ENCODE measurements around the gene DHRS7C. TPM values are rescaled to one million over a fixed set of nuclear protein-coding genes. Genes with fewer than 3 reads are reported as not detected.

The DHRS7C gene, protein sequence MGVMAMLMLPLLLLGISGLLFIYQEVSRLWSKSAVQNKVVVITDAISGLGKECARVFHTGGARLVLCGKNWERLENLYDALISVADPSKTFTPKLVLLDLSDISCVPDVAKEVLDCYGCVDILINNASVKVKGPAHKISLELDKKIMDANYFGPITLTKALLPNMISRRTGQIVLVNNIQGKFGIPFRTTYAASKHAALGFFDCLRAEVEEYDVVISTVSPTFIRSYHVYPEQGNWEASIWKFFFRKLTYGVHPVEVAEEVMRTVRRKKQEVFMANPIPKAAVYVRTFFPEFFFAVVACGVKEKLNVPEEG
- total RNA-seq (2016; rRNA removed; fragmentation: Illumina TruSeq; extraction: Trizol) (not detected in 2 replicates), polyA plus RNA-seq (2011; rRNA removed) (not detected in 2 replicates), polyA minus RNA-seq (2011; rRNA and poly(A)+ RNA removed; ENCODE audit: low replicate concordance) (2.9 TPM in 1 of 2 replicates, not detected in the other), Bru-seq, nascent RNA (not detected), BruChase-seq, experiment 1, labeled RNA remaining after a 6-hour chase (not detected), BruChase-seq, experiment 2, labeled RNA remaining after a 2-hour chase (not detected)
- not detected in 2 replicates for total RNA-seq (2016; cell fraction: cytosol; rRNA removed; fragmentation: Illumina TruSeq; extraction: Trizol; ENCODE audit: low read depth)
- total RNA-seq (2016; cell fraction: insoluble cytoplasmic fraction; rRNA removed; fragmentation: Illumina TruSeq; extraction: Trizol) = not detected in 2 replicates
- total RNA-seq (2016; cell fraction: membrane; rRNA removed; fragmentation: Illumina TruSeq; extraction: Trizol) = not detected in 2 replicates
- total RNA-seq (2016; cell fraction: nucleus; rRNA removed; fragmentation: Illumina TruSeq; extraction: Trizol) = not detected in 2 replicates
- polyA plus RNA-seq (2011; cell fraction: cytosol; rRNA removed) = not detected in 2 replicates
- not detected in 2 replicates for polyA plus RNA-seq (2011; cell fraction: nucleus; rRNA removed)
- polyA plus RNA-seq (2012) = not detected in 2 replicates
- polyA plus RNA-seq (2016; cell fraction: cytosol; fragmentation: Illumina TruSeq; extraction: Trizol; ENCODE audit: low read depth) = not detected in 2 replicates
- not detected in 2 replicates for polyA plus RNA-seq (2016; cell fraction: insoluble cytoplasmic fraction; fragmentation: Illumina TruSeq; extraction: Trizol; ENCODE audit: low read depth)
- not detected in 2 replicates for polyA plus RNA-seq (2016; cell fraction: membrane; fragmentation: Illumina TruSeq; extraction: Trizol; ENCODE audit: low read depth)
- polyA plus RNA-seq (2016; cell fraction: nucleus; fragmentation: Illumina TruSeq; extraction: Trizol; ENCODE audit: insufficient read depth, low read depth) = not detected in 2 replicates
- not detected in 2 replicates for polyA minus RNA-seq (2011; cell fraction: cytosol; rRNA and poly(A)+ RNA removed)
- polyA minus RNA-seq (2011; cell fraction: nucleus; rRNA and poly(A)+ RNA removed) = not detected in 2 replicates
- long read RNA-seq, experiment 1 = 0 reads
- long read RNA-seq, experiment 2 = 0 reads

DNA sequence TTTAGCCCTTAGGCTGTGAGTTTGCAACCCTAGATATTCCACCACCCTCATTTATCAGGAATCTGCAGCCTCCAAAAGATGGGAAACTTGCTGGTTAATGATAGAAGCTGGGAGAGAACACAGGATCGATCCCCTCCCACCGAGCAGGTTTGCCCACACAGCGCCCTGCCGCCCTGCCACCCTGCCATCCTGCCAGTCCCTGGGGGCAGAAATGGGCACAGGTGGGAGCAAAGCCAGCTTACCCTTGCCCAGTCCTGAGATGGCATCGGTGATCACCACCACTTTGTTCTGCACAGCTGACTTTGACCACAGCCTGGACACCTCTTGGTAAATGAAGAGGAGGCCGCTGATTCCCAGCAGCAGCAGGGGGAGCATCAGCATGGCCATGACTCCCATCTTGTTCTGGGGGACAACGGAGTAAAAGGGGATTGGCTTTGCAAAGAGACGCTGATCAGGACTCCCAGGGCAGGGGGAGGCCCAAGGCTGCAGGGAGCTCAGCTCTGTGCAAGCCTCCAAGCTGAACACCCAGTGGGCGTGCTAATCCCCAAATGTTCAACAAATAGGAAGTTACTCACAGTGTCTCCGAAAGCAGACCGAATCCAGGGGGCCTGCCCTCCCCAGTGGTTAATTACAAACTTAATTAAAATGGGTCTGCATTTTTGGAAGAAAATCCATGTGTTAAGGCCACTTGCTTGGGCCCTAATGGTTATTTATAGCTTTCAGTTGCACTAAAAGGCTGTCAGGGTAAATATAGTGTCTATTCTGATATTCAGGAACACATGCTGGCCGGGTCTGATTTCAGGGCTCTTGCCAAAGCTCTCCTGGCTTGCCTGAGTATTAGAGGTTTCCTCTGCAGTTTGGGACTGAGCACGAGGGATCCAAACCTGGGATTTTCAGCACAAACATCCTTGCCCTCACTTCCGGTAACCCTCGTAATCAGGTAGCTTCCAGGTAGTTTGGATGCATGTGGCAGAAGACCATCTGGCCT lies at the start of gene DHRS7C:
DHRS7C (minus strand) TSS at position 704 of the 988 bp plus-strand sequence; CDS start at position 396, 308 bp downstream.
- 16% methylated on average over 10 of the region's 15 CpGs for WGBS (ENCODE audit: low lambda C conversion rate)
- Histone ChIP-seq H3K9me3 (ENCODE audit: low read length) (no peaks in the 10 kb centered on the region), H3K9ac (ENCODE audit: insufficient read depth, low read depth, low read length) (no peak within 1 kb of the TSS), H3K27ac (ENCODE audit: extremely low read length, insufficient read depth, low read length) (no peak within 1 kb of the TSS), H3K36me3 (replicated peaks in 1 of 2; ENCODE audit: control insufficient read depth in 1 of 2, insufficient read depth in 2 of 2, low read length in 2 of 2) (no peaks in the 10 kb centered on the region), H2AFZ (ENCODE audit: low read length) (no peak within 1 kb of the TSS), H4K20me1 (ENCODE audit: insufficient read depth, low read length) (no peaks in the 10 kb centered on the region), H3K4me1 (ENCODE audit: insufficient read depth, low read length) (no peaks in the 10 kb centered on the region), H3K27me3 (ENCODE audit: control insufficient read depth in 1 of 2, insufficient read depth in 2 of 2, low read length in 2 of 2) (peaks cover 3 to 34% of the 10 kb centered on the region in 2 experiments; a peak in 4 of 5 replicates), H3K4me3 (replicated peaks in 1 of 3; ENCODE audit: insufficient read depth in 1 of 3, low read depth in 2 of 3, low read length in 3 of 3) (no peak within 1 kb of the TSS), H3K4me2 (ENCODE audit: low read depth, low read length) (no peak within 1 kb of the TSS), H3K79me2 (ENCODE audit: insufficient read depth, low read length) (no peaks in the 10 kb centered on the region)
- no TSS peak for BruUV-seq (replicated peaks)
- no peak for ATAC-seq
- FAIRE-seq = no peak
- CTCF ChIA-PET (ENCODE audit: low intra/inter-chr PET ratio, low total read pairs) = no interaction called here
- DNase-seq (ENCODE audit: low spot score) = no peak
- in situ Hi-C loops (cut with HindIII; ENCODE audit: extremely low pct_ligation_motif_present, low pct_unique_long_range_greater_than_20kb) = no loop called here
- POLR2A ChIA-PET = no interaction called here
- intact Hi-C loops (cut with micrococcal nuclease; ENCODE audit: unreplicated experiment) = no loop called here
- TF ChIP-seq SOX13 (IDR thresholded peaks at IDR 0.05) (no peak), SOX13 (CRISPR knock-in tag; conservative IDR thresholded peaks at IDR 0.05 in 1 of 2, IDR thresholded peaks at IDR 0.05 in 1 of 2) (no peak), ZNF451 (CRISPR knock-in tag; IDR thresholded peaks at IDR 0.05) (no peak), ZFP41 (CRISPR knock-in tag; IDR thresholded peaks at IDR 0.05; ENCODE audit: borderline replicate concordance) (no peak), HMG20B (CRISPR knock-in tag; conservative IDR thresholded peaks at IDR 0.05) (no peak), IRF2 (CRISPR knock-in tag; IDR thresholded peaks at IDR 0.05) (no peak), ZFX (CRISPR knock-in tag; IDR thresholded peaks at IDR 0.05; ENCODE audit: low read depth) (no peak), ZNF75D (CRISPR knock-in tag; IDR thresholded peaks at IDR 0.05; ENCODE audit: borderline replicate concordance) (no peak), ZNF484 (CRISPR knock-in tag; IDR thresholded peaks at IDR 0.05; ENCODE audit: borderline replicate concordance, low read depth) (no peak)
- TF ChIP-seq, protein P1, sequence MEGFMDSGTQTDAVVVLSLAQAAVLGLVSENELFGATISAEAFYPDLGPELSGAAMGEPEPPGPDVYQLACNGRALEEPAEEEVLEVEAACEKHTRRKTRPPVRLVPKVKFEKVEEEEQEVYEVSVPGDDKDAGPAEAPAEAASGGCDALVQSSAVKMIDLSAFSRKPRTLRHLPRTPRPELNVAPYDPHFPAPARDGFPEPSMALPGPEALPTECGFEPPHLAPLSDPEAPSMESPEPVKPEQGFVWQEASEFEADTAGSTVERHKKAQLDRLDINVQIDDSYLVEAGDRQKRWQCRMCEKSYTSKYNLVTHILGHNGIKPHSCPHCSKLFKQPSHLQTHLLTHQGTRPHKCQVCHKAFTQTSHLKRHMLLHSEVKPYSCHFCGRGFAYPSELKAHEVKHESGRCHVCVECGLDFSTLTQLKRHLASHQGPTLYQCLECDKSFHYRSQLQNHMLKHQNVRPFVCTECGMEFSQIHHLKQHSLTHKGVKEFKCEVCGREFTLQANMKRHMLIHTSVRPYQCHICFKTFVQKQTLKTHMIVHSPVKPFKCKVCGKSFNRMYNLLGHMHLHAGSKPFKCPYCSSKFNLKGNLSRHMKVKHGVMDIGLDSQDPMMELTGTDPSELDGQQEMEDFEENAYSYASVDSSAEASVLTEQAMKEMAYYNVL (CRISPR knock-in tag; IDR thresholded peaks at IDR 0.05; ENCODE audit: borderline replicate concordance) = no peak
- TF ChIP-seq, protein P2, sequence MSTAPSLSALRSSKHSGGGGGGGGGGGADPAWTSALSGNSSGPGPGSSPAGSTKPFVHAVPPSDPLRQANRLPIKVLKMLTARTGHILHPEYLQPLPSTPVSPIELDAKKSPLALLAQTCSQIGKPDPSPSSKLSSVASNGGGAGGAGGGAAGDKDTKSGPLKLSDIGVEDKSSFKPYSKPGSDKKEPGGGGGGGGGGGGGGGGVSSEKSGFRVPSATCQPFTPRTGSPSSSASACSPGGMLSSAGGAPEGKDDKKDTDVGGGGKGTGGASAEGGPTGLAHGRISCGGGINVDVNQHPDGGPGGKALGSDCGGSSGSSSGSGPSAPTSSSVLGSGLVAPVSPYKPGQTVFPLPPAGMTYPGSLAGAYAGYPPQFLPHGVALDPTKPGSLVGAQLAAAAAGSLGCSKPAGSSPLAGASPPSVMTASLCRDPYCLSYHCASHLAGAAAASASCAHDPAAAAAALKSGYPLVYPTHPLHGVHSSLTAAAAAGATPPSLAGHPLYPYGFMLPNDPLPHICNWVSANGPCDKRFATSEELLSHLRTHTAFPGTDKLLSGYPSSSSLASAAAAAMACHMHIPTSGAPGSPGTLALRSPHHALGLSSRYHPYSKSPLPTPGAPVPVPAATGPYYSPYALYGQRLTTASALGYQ (CRISPR knock-in tag; IDR thresholded peaks at IDR 0.05) = no peak
